Epidermal melanocyte (primary cell): ENCODE measurements around the gene IMMP2L.
A peak's percentile ranks its signal among the peaks of the same experiment; 100 is the strongest.

Experiments used
- DNase-seq: peaks from one replicate; pipeline ENCODE4 v3.0.0; 2011; ENCODE audit warnings: low spot score; ENCODE audit not compliant: insufficient read length

IMMP2L gene

GRCh38 chr7:111223802-111224253 lies 338.5 kb downstream of the IMMP2L start:
- DNase-seq, result no peak

GRCh38 chr7:111215550-111215949 lies 346.7 kb downstream of the IMMP2L start:
- no peak for DNase-seq

- DNase-seq, result no peak
Measured at GRCh38 chr7:111212857-111213523, 349.3 kb downstream of the IMMP2L start.

GRCh38 chr7:111210996-111211395 lies 351.3 kb downstream of the IMMP2L start:
- DNase-seq, result no peak

GRCh38 chr7:111210043-111210442 lies 352.2 kb downstream of the IMMP2L start:
- no peak for DNase-seq

GRCh38 chr7:111205251-111205650 lies 357.0 kb downstream of the IMMP2L start:
- no peak for DNase-seq

- no peak for DNase-seq
Measured at GRCh38 chr7:111202321-111202720, 360.0 kb downstream of the IMMP2L start.

GRCh38 chr7:111199643-111200042 lies 362.6 kb downstream of the IMMP2L start:
- no peak for DNase-seq

- peak; percentile 17 for DNase-seq
Measured at GRCh38 chr7:111198255-111198654, 364.0 kb downstream of the IMMP2L start.

GRCh38 chr7:111196655-111197054 lies 365.6 kb downstream of the IMMP2L start:
- DNase-seq, result no peak

- DNase-seq, result no peak
Measured at GRCh38 chr7:111192614-111193413, 369.5 kb downstream of the IMMP2L start.

GRCh38 chr7:111190804-111191203 lies 371.5 kb downstream of the IMMP2L start:
- DNase-seq, result no peak

- DNase-seq, result no peak
Measured at GRCh38 chr7:111184987-111185386, 377.3 kb downstream of the IMMP2L start.

- DNase-seq, result no peak
Measured at GRCh38 chr7:111183321-111183720, 379.0 kb downstream of the IMMP2L start.

GRCh38 chr7:111180338-111180737 lies 382.0 kb downstream of the IMMP2L start:
- DNase-seq, result no peak

GRCh38 chr7:111175908-111176441 lies 386.3 kb downstream of the IMMP2L start:
- no peak for DNase-seq

GRCh38 chr7:111174510-111174909 lies 387.8 kb downstream of the IMMP2L start:
- no peak for DNase-seq

- no peak for DNase-seq
Measured at GRCh38 chr7:111173990-111174389, 388.3 kb downstream of the IMMP2L start.

GRCh38 chr7:111173528-111173927 lies 388.8 kb downstream of the IMMP2L start:
- no peak for DNase-seq

- DNase-seq, result no peak
Measured at GRCh38 chr7:111172564-111173257, 389.6 kb downstream of the IMMP2L start.

GRCh38 chr7:111168182-111168581 lies 394.1 kb downstream of the IMMP2L start:
- DNase-seq, result no peak

- DNase-seq, result no peak
Measured at GRCh38 chr7:111164442-111164841, 397.9 kb downstream of the IMMP2L start.
